Activated naive CD4-positive, alpha-beta T cell (primary cell): ENCODE measurements around the gene GULP1.
"Not testable (repeated sequence)": the region's sequence is repeated elsewhere in the genome, so short reads cannot be mapped to it uniquely, and the experiment has no call there.

Source experiments
- DNase-seq, 4 experiments: peaks; one replicate each; lab custom pipeline; 2025; lab: John Stamatoyannopoulos, UW

Gene GULP1

GRCh38 chr2:188293601-188294351 lies 2.1 kb downstream of the GULP1 start:
- DNase-seq = no peak

- DNase-seq = no peak
Observed at GRCh38 chr2:188294352-188294926, 2.8 kb downstream of the GULP1 start.

- DNase-seq = no peak
Observed at GRCh38 chr2:188295067-188295685, 3.5 kb downstream of the GULP1 start.

- DNase-seq = no peak
Observed at GRCh38 chr2:188297978-188298377, 6.3 kb downstream of the GULP1 start.

GRCh38 chr2:188298937-188299371 lies 7.3 kb downstream of the GULP1 start:
- not testable (repeated sequence) for DNase-seq

- no peak for DNase-seq
Observed at GRCh38 chr2:188303363-188304031, 11.8 kb downstream of the GULP1 start.

- no peak for DNase-seq
Observed at GRCh38 chr2:188305271-188305670, 13.6 kb downstream of the GULP1 start.

GRCh38 chr2:188306271-188306670 lies 14.6 kb downstream of the GULP1 start:
- no peak for DNase-seq

GRCh38 chr2:188307850-188308283 lies 16.2 kb downstream of the GULP1 start:
- no peak for DNase-seq

GRCh38 chr2:188308483-188308882 lies 16.8 kb downstream of the GULP1 start:
- no peak for DNase-seq

GRCh38 chr2:188309364-188309763 lies 17.7 kb downstream of the GULP1 start:
- DNase-seq = no peak

- no peak for DNase-seq
Observed at GRCh38 chr2:188314314-188315054, 22.8 kb downstream of the GULP1 start.

GRCh38 chr2:188315750-188316149 lies 24.1 kb downstream of the GULP1 start:
- no peak for DNase-seq

GRCh38 chr2:188316342-188316741 lies 24.7 kb downstream of the GULP1 start:
- no peak for DNase-seq

GRCh38 chr2:188316791-188317423 lies 25.2 kb downstream of the GULP1 start:
- DNase-seq = no peak

GRCh38 chr2:188318161-188318749 lies 26.6 kb downstream of the GULP1 start:
- DNase-seq = no peak

GRCh38 chr2:188319838-188320237 lies 28.2 kb downstream of the GULP1 start:
- DNase-seq = no peak

- DNase-seq = no peak
Observed at GRCh38 chr2:188320861-188321260, 29.2 kb downstream of the GULP1 start.

- no peak for DNase-seq
Observed at GRCh38 chr2:188322569-188323551, 31.2 kb downstream of the GULP1 start.

- DNase-seq = no peak
Observed at GRCh38 chr2:188324067-188324466, 32.4 kb downstream of the GULP1 start.
